Effector memory CD8-positive, alpha-beta T cell (primary cell): ENCODE measurements around the gene DSTN.

ENCODE experiments used
- ATAC-seq: fragments of 150-1000 bp; cut with Tn5 transposase; replicated peaks from 2 replicates; pipeline ENCODE4 v1.10.0; 2021; ENCODE audit warnings: mild to moderate bottlenecking, moderate library complexity
- DNase-seq, 3 experiments: peaks; one replicate each; pipeline ENCODE4 v3.0.0; 2021
- H3K27ac Mint-ChIP-seq, 2 donors: one replicate each; pipeline ENCODE4 v1.8.0; 2022; ENCODE audit warnings: mild to moderate bottlenecking in 2 of 2, mixed read lengths in 2 of 2, moderate library complexity in 2 of 2
- H3K27me3 Mint-ChIP-seq, 2 donors: one replicate each; pipeline ENCODE4 v1.8.0; 2022; ENCODE audit warnings: mixed read lengths in 2 of 2
- H3K36me3 Mint-ChIP-seq: one replicate; pipeline ENCODE4 v1.8.0; 2022; ENCODE audit warnings: mild to moderate bottlenecking, moderate library complexity, mixed read lengths; ENCODE audit not compliant: insufficient read depth
- H3K4me1 Mint-ChIP-seq, 2 donors: one replicate each; pipeline ENCODE4 v1.8.0; 2022; ENCODE audit warnings: low read depth in 2 of 2, mixed read lengths in 2 of 2
- H3K4me3 Mint-ChIP-seq, 2 donors: one replicate each; pipeline ENCODE4 v1.8.0; 2022; ENCODE audit warnings: mild to moderate bottlenecking in 2 of 2, mixed read lengths in 2 of 2, moderate library complexity in 2 of 2
- H3K9me3 Mint-ChIP-seq, 2 donors: one replicate each; pipeline ENCODE4 v1.8.0; 2022; ENCODE audit warnings: mixed read lengths in 2 of 2

DSTN gene

DNA sequence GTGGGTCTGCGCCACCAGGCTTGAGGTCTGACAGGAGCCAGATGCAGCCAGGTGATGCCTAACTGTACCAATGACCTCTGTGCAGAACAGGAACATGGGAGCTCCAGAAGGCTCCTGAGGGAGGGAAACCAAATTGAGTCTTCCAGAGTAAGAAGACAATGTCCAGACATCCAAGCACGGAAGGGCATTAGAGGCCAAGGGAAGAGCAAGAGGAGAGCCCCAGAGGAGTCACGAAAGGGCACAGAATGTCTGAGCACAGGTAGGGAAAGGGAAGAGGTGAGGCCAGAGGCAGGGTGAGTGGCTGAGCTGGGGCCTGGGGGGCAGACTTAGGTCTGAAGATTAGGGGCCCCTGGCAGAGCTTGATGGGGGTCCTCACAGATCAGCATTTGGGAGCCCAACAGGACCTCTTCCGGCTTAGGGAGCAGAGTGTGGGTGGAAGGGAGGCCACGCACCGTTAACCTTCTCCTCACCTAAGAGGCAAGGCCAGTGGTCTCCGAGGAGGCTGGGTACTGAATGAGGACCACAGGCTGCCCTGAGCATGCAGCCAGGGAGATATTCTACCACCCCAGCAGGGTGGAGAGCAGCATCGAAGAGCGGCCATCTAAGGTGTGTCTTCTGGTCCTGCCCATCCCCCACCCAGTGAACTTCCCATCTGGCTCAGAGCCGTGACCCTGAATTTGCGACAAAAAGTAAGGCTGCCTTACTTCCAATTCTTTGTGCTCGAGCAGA is 70.4 kb downstream of the DSTN start:
- ATAC-seq (no peak), DNase-seq (no peak)
- Mint-ChIP-seq H3K4me3 (no peak overlapping the region), H3K9me3 (no peaks in the 10 kb centered on the region), H3K36me3 (peaks cover 16% of the 10 kb centered on the region), H3K27ac (peak overlapping the region in 1 of 2 donors; percentile 35), H3K27me3 (no peaks in the 10 kb centered on the region), H3K4me1 (peaks cover 0 to 3% of the 10 kb centered on the region in 2 donors)

DNA sequence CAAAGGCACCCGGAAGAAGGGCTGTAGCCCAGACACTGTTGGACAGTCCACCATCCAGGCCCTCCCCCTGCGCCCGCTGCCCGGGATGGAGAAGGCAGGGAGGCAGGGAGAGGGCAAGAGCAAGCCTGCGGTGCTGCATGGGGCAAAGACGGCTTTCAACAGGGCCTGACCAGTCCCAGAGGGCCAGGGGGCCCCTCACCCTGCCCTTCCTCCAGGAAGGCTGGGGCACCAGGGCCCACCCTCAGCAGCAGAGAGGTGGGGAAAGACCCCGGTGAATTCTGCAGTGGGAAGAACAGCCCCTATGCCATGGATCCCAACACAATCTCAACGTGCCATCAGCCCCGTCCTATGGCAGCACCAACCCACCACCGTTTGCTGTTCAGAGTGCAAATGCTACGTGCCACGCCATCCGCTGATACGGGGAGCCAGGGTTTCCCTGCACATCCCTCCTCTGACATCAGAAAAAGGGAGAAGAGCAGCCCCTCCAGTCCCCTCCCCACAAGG is 71.1 kb downstream of the DSTN start:
- no peak overlapping the region for H3K4me3 Mint-ChIP-seq
- DNase-seq (no peak), ATAC-seq (no peak)
- H3K27me3 Mint-ChIP-seq, result no peaks in the 10 kb centered on the region
- H3K36me3 Mint-ChIP-seq, result peaks cover 13% of the 10 kb centered on the region
- no peak overlapping the region for H3K27ac Mint-ChIP-seq
- no peaks in the 10 kb centered on the region for H3K9me3 Mint-ChIP-seq
- peaks cover 0 to 3% of the 10 kb centered on the region in 2 donors for H3K4me1 Mint-ChIP-seq

GRCh38 chr20:17641520-17641964 is 71.7 kb downstream of the DSTN start:
- ATAC-seq, result no peak
- H3K4me3 Mint-ChIP-seq, result no peak overlapping the region

DNA sequence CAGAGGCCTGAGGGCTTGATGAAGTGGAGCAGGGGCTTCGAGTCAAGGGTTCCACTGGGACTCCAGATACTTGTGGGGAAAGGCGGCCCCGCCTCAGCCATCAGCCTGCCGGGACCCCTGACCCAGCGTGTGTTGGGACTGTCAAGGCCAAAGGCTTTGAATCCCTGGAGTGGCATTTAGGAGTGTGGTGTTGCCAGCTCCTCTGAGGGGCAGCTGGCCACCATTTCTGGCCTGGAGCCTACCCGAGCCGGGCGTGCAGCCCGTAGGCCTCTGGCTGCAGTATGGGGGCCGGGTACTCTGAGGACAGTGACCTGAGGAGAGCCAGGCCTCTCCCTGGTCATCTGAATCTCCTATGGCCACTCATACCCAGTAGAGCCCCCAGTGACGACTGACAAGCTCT is 72.1 kb downstream of the DSTN start:
- ATAC-seq (no peak), DNase-seq (no peak)
- Mint-ChIP-seq H3K4me1 (peaks cover 0 to 7% of the 10 kb centered on the region in 2 donors), H3K4me3 (no peak overlapping the region), H3K27ac (no peak overlapping the region), H3K27me3 (no peaks in the 10 kb centered on the region), H3K36me3 (peaks cover 12% of the 10 kb centered on the region), H3K9me3 (no peaks in the 10 kb centered on the region)

More at GRCh38 chr20:17641520-17641964, 71.7 kb downstream of the DSTN start:
- DNase-seq, result no peak
- Mint-ChIP-seq H3K36me3 (peaks cover 12% of the 10 kb centered on the region), H3K27ac (no peak overlapping the region), H3K27me3 (no peaks in the 10 kb centered on the region), H3K9me3 (no peaks in the 10 kb centered on the region), H3K4me1 (peaks cover 0 to 3% of the 10 kb centered on the region in 2 donors)

GRCh38 chr20:17642404-17643269 is 72.8 kb downstream of the DSTN start:
- no peaks in the 10 kb centered on the region for H3K9me3 Mint-ChIP-seq
- H3K4me1 Mint-ChIP-seq, result peaks cover 0 to 9% of the 10 kb centered on the region in 2 donors
- DNase-seq, result no peak
- H3K36me3 Mint-ChIP-seq, result peaks cover 12% of the 10 kb centered on the region
- no peak for ATAC-seq
- H3K27me3 Mint-ChIP-seq, result no peaks in the 10 kb centered on the region
- H3K27ac Mint-ChIP-seq, result peak overlapping the region in 1 of 2 donors; percentile 28
- no peak overlapping the region for H3K4me3 Mint-ChIP-seq

DNA sequence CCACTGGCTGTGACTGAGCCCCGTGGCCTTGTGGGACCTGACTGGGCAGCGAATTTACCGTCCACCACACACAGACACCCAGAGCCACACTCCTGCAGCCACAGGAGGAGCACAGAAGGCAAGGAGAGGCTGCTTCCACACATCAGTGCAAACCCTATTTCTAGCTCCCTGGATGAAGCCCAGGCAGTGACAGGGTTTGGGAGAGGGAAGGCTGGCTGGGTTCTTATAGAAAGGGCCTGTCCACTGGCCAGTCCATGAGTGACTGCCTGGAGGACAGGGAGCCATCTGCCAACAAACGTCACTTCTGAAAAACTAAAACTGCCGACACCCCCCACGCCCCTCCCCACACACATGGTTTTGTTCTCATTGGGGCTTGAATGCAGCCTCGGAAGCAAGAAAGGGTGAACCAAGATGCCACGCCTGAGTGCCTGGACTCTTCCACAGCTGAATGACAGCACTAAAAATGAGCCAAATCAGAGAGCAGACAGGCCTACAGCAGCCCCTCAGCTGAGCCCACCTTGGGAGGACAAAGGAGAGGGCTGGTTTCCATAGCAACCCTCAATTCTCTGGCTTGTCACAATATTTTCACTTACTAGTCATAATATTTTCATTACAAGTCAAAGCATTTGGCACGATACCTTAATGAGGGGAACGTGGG is 73.8 kb downstream of the DSTN start:
- ATAC-seq (no peak), DNase-seq (no peak)
- Mint-ChIP-seq H3K9me3 (no peaks in the 10 kb centered on the region), H3K4me3 (no peak overlapping the region), H3K27ac (peak overlapping the region; percentile 28 to 69), H3K36me3 (peaks cover 7% of the 10 kb centered on the region), H3K27me3 (no peaks in the 10 kb centered on the region), H3K4me1 (peaks cover 0 to 9% of the 10 kb centered on the region in 2 donors)

DNA sequence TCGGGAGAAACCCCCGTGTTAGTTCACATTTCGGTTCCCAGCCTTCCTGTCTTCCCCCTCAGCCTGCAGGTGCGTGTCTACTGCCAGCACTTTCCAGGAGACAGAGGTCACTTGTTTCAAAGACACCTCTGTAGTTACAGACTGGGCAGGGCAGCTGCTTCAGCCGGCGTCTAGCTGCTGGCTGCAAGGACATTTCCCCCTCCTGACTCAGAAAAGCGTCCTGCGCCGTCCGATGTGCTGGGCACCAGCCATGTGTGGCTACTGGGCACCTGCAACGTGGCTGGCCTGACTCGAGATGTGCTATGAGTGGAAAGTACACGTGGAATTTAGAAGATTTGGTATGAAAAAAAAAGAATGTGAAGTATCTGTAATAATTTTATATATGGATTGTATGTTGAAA is 74.6 kb downstream of the DSTN start:
- Mint-ChIP-seq H3K4me1 (peaks cover 0 to 9% of the 10 kb centered on the region in 2 donors), H3K36me3 (peaks cover 6% of the 10 kb centered on the region), H3K27ac (no peak overlapping the region), H3K9me3 (no peaks in the 10 kb centered on the region), H3K27me3 (no peaks in the 10 kb centered on the region), H3K4me3 (no peak overlapping the region)
- no peak for DNase-seq
- ATAC-seq, result no peak

DNA sequence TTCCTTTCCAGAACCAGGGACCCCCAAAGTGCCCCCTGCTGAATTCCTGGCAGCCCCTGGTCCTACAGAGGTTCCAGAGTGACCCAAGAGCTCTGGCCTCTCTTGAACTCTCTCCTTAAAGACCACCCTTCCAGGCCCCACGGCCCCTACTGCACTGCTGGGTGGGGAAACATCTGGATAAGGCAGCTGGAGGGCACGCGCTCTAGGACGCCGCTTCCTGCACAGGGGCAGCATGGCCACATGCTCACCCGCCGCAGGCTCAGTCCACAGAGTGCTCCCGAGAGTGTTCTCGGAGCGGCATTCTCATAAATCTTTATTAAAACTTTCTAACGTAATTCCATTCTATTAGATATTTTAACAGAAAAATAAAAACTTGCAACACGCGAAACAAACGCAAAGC is 75.1 kb downstream of the DSTN start:
- Mint-ChIP-seq H3K27me3 (no peaks in the 10 kb centered on the region), H3K4me1 (peaks cover 0 to 9% of the 10 kb centered on the region in 2 donors), H3K27ac (no peak overlapping the region), H3K9me3 (no peaks in the 10 kb centered on the region), H3K36me3 (peaks cover under 1% of the 10 kb centered on the region), H3K4me3 (no peak overlapping the region)
- DNase-seq, result no peak
- no peak for ATAC-seq

DNA sequence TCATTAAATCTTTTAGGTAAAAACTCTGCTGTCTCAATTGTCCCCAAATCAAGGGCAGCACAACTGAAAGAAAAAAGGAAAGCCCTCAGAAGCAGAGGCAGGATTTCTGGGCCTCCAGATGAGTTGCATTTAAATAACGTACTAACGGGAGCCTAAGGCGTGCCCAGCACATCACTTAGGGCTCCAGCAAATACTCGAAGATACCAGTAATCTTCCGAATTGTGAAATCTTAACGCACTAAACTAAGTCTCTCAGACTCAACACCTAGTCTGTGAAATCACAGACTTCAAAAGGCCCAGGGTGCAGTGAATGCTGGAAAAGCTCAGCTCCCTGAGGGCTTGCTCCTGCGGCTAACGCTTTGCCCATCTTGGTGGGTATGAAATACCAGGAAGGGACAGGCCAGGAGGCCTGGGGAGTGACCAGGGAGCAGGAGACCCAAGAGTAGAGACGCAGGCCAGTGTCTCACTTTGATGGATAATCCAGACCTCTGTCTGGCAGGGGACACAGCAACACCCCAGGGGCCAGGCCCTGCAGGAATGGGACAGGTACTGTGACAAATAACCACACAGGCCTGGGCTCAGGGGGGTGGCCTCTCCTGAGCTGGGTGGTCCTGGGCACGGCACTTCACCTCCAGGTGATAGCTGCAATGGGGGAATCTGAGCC is 75.8 kb downstream of the DSTN start:
- no peak for DNase-seq
- Mint-ChIP-seq H3K27ac (no peak overlapping the region), H3K4me1 (peaks cover 0 to 9% of the 10 kb centered on the region in 2 donors), H3K27me3 (no peaks in the 10 kb centered on the region), H3K9me3 (no peaks in the 10 kb centered on the region), H3K36me3 (no peaks in the 10 kb centered on the region), H3K4me3 (no peak overlapping the region)
- ATAC-seq, result no peak

DNA sequence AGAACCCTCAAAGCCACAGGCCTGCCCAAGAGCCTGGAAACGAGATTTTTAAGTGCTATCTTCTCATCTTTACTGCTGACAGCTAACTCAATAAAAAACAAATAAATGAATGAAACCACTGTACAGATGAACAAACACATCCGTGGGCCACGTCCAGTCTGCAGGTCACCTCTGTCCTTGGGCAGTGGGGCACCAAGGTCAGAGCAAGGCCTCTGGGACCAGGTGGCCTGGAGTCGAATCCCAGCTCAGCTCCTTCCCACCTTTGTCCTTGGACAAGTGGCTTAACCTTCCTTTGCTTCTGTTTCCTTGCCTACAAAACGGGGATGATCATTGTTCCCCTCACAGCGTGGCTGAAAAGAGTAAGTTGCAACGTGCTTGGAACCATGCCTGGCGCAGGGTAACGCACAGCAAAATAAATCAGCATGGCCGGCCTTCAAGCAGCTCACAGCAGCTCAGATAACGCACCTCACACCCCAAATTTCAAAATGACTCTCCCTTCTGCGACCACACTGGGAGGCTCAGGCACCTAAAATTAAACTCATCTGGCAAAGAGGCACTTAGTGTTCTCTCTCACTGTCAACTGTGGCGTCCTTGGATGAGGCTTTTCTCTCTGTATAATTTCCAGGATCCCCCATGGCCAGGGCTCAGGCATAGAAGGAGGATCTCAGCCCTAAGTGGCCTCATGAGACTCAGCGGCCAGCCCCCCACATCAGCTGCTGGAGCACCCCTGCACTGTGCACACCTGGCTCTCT is 76.5 kb downstream of the DSTN start:
- no peaks in the 10 kb centered on the region for H3K9me3 Mint-ChIP-seq
- H3K4me3 Mint-ChIP-seq, result no peak overlapping the region
- no peaks in the 10 kb centered on the region for H3K27me3 Mint-ChIP-seq
- H3K36me3 Mint-ChIP-seq, result no peaks in the 10 kb centered on the region
- DNase-seq (no peak), ATAC-seq (no peak)
- peak overlapping the region; percentile 58 to 79 for H3K27ac Mint-ChIP-seq
- H3K4me1 Mint-ChIP-seq, result peaks cover 0 to 9% of the 10 kb centered on the region in 2 donors

- Mint-ChIP-seq H3K4me3 (no peak overlapping the region), H3K27ac (peak overlapping the region; percentile 58 to 79), H3K9me3 (no peaks in the 10 kb centered on the region), H3K27me3 (no peaks in the 10 kb centered on the region), H3K4me1 (peaks cover 0 to 9% of the 10 kb centered on the region in 2 donors), H3K36me3 (no peaks in the 10 kb centered on the region)
- ATAC-seq (no peak), DNase-seq (no peak)
Observed at GRCh38 chr20:17646961-17647301, 77.1 kb downstream of the DSTN start.

- no peak for DNase-seq
- H3K4me1 Mint-ChIP-seq, result peaks cover 0 to 11% of the 10 kb centered on the region in 2 donors
- ATAC-seq, result no peak
- no peak overlapping the region for H3K27ac Mint-ChIP-seq
- H3K27me3 Mint-ChIP-seq, result no peaks in the 10 kb centered on the region
- H3K9me3 Mint-ChIP-seq, result no peaks in the 10 kb centered on the region
- H3K36me3 Mint-ChIP-seq, result no peaks in the 10 kb centered on the region
- no peak overlapping the region for H3K4me3 Mint-ChIP-seq
Observed at GRCh38 chr20:17647391-17648314, 77.8 kb downstream of the DSTN start.
